Thyroid gland (tissue), 4 donors: ENCODE data around the gene DDX28. TPM values are rescaled to one million over a fixed set of nuclear protein-coding genes. Genes with fewer than 3 reads are reported as not detected.
"Not testable (repeated sequence)": the region's sequence is repeated elsewhere in the genome, so short reads cannot be mapped to it uniquely, and the experiment has no call there.

ENCODE experiments used
- DNase-seq, 2 donors: peaks; one replicate each; pipeline ENCODE4 v3.0.0-alpha.2; 2019
- H3K27ac ChIP-seq, 3 donors: fragments of 200-600 bp; sonication (generic); 1 replicate in 2 of 3; 2 replicates in 1 of 3; pipeline ENCODE4 v1.5.1; 2016 to 2019; ENCODE audit warnings: mild to moderate bottlenecking in 1 of 3, moderate library complexity in 1 of 3
- H3K27me3 ChIP-seq: fragments of 200-600 bp; sonication (generic); one replicate; pipeline ENCODE4 v1.5.1; 2019
- H3K36me3 ChIP-seq, 2 donors: fragments of 200-600 bp; sonication (generic); one replicate each; pipeline ENCODE4 v1.5.1; 2016 to 2019
- H3K4me1 ChIP-seq, 2 donors: fragments of 200-600 bp; sonication (generic); one replicate each; pipeline ENCODE4 v1.5.1; 2017 to 2019
- H3K4me3 ChIP-seq, 3 donors: fragments of 200-600 bp; sonication (generic); replicated peaks in 1 of 3; 1 replicate in 2 of 3; 2 replicates in 1 of 3; pipeline ENCODE4 v1.5.1; 2016; ENCODE audit warnings: mild to moderate bottlenecking in 1 of 3
- H3K9me3 ChIP-seq: fragments of 200-600 bp; sonication (generic); one replicate; pipeline ENCODE4 v1.5.1; 2017
- CTCF ChIP-seq, 6 experiments: fragments of 200-600 bp in 3 of 6; fragments of 450-650 bp in 3 of 6; sonication (generic) in 3 of 6; IDR thresholded peaks; one replicate each; pipeline ENCODE4 v1.5.1; 2016 to 2019; ENCODE audit warnings: antibody characterized with exemption in 6 of 6, mild to moderate bottlenecking in 2 of 6, inconsistent platforms in 1 of 6, moderate library complexity in 1 of 6
- POLR2A ChIP-seq, 2 donors: fragments of 450-650 bp; IDR thresholded peaks; one replicate each; pipeline ENCODE4 v1.6.1; 2017; ENCODE audit warnings: antibody characterized with exemption in 2 of 2, mild to moderate bottlenecking in 2 of 2, moderate library complexity in 1 of 2
- WGBS, 2 donors: methylation state at CpG; one replicate each; pipeline ENCODE4 v1.1.5; 2017; 5-methylcytosine and 5-hydroxymethylcytosine counted together
- intact Hi-C: fragments of 100-400 bp; cut with DNase I; formaldehyde crosslinking; loops from one replicate; pipeline ENCODE4 v1.15.1; 2023
- small RNA-seq: library from RNA; depleted of rRNA; stranded (forward); fragments of <200 nt; gene quantifications from one replicate; pipeline ENCODE3, GENCODE V24; 2016
- total RNA-seq, 4 donors: library from RNA; depleted of rRNA; stranded (reverse); fragments of >200 nt; gene quantifications; one replicate each; pipeline ENCODE4 v1.2.3, GENCODE V29; 2016

The DDX28 gene
- total RNA-seq, 4 donors from 2014 or later = 4.2 to 10.0 (median 6.6) TPM

GRCh38 chr16:67976205-67976604 is 46.8 kb downstream of the DDX28 start:
- no peak for DNase-seq
- 80 to 100% methylated on average over 2 of the region's 2 CpGs for WGBS, 2 donors
- Histone ChIP-seq H3K4me3 (no peak overlapping the region), H3K27ac (no peak overlapping the region), H3K36me3 (no peaks in the 10 kb centered on the region), H3K27me3 (no peaks in the 10 kb centered on the region), H3K4me1 (no peaks in the 10 kb centered on the region), H3K9me3 (no peaks in the 10 kb centered on the region)
- intact Hi-C loops = no loop called here
- TF ChIP-seq POLR2A (IDR thresholded peaks at IDR 0.05) (no peak), CTCF (IDR thresholded peaks at IDR 0.05) (no peak)

GRCh38 chr16:67975321-67976105 is 47.5 kb downstream of the DDX28 start:
- no peak for TF ChIP-seq POLR2A (IDR thresholded peaks at IDR 0.05)
- intact Hi-C loops = no loop called here
- Histone ChIP-seq H3K4me3 (no peak overlapping the region), H3K9me3 (no peaks in the 10 kb centered on the region), H3K27ac (no peak overlapping the region), H3K4me1 (no peaks in the 10 kb centered on the region), H3K27me3 (no peaks in the 10 kb centered on the region), H3K36me3 (no peaks in the 10 kb centered on the region)
- 76 to 79% methylated on average over 13 to 14 of the region's 14 CpGs for WGBS, 2 donors
- no peak for DNase-seq

GRCh38 chr16:67972285-67972684 is 50.7 kb downstream of the DDX28 start:
- H3K27ac ChIP-seq, H3K9me3 ChIP-seq, H3K4me1 ChIP-seq, intact Hi-C loops, DNase-seq, H3K27me3 ChIP-seq, H3K36me3 ChIP-seq, H3K4me3 ChIP-seq: not testable (repeated sequence)
- 92% methylated on average over 7 of the region's 7 CpGs for WGBS, 2 donors

DNA sequence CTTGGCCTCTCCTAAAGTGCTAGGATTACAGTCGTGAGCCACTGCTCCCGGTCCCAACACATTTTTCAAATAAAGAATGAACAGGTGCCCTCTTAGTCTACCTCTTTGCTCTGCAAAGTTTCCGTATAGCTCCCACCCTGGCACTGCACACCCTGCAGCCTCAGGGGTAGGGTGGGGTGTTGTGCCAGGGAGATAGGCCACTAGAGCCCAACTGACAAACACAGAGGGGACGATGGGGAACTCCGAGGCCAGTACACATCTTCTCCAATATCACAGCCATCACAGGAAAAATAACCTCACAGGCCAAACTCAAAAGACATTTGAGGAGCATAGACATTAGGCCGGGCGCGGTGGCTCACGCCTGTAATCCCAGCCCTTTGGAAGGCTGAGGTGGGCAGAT is 51.9 kb downstream of the DDX28 start:
- Histone ChIP-seq H3K36me3 (no peaks in the 10 kb centered on the region), H3K4me3 (no peak overlapping the region), H3K4me1 (peaks cover 15% of the 10 kb centered on the region in 2 donors), H3K27me3 (no peaks in the 10 kb centered on the region), H3K9me3 (no peaks in the 10 kb centered on the region), H3K27ac (no peak overlapping the region)
- DNase-seq = no peak
- no peak for TF ChIP-seq CTCF (IDR thresholded peaks at IDR 0.05)
- no peak for TF ChIP-seq POLR2A (IDR thresholded peaks at IDR 0.05)
- intact Hi-C loops = no loop called here
- WGBS, 2 donors = 94 to 95% methylated on average over 9 of the region's 9 CpGs

Small RNAs within 50 kb of the gene (small RNA-seq; reads per million reads assigned to genes)
- not detected for gene RNU6-359P

Other genes with a start within 250 kb of the DDX28 start
- gene RANBP10, start 216.7 kb downstream of the DDX28 start, total RNA-seq = 10 to 100 TPM in 2 of 4 donors, 1 to 10 TPM in 2; 9.2 to 13.0 (median 11.0) TPM
- 1 to 10 TPM in 2 of 4 donors, under 1 TPM in 2; 0.34 to 3.2 (median 0.93) TPM for gene TSNAXIP1, start 216.3 kb downstream of the DDX28 start, total RNA-seq
- 10 to 100 TPM; 53.5 to 79.0 (median 67.8) TPM for gene THAP11, start 180.9 kb downstream of the DDX28 start, total RNA-seq
- gene NUTF2, start 176.3 kb downstream of the DDX28 start, total RNA-seq = 100 to 1,000 TPM in 1 of 4 donors, 10 to 100 TPM in 3; 31.6 to 153 (median 58.4) TPM
- 10 to 100 TPM; 15.7 to 43.8 (median 26.2) TPM for gene CENPT, start 175.5 kb downstream of the DDX28 start, total RNA-seq
- 10 to 100 TPM; 31.4 to 68.2 (median 41.2) TPM for gene EDC4, start 150.2 kb downstream of the DDX28 start, total RNA-seq
- gene NRN1L, start 138.3 kb downstream of the DDX28 start, total RNA-seq = 1 to 10 TPM in 1 of 4 donors, not detected in 3; 2.0 TPM
- 10 to 100 TPM; 20.3 to 35.7 (median 28.8) TPM for gene PSKH1, start 130.0 kb downstream of the DDX28 start, total RNA-seq
- gene CTRL, start 91.4 kb downstream of the DDX28 start, total RNA-seq = under 1 TPM in 2 of 4 donors, not detected in 2; 0.34 to 0.94 TPM
- 10 to 100 TPM; 22.9 to 39.7 (median 32.5) TPM for gene PSMB10, start 86.4 kb downstream of the DDX28 start, total RNA-seq
- 10 to 100 TPM in 3 of 4 donors, 1 to 10 TPM in 1; 9.9 to 16.4 (median 13.4) TPM for gene LCAT, start 79.1 kb downstream of the DDX28 start, total RNA-seq
- 10 to 100 TPM; 47.0 to 65.1 (median 51.7) TPM for gene SLC12A4, start 54.6 kb downstream of the DDX28 start, total RNA-seq
- under 1 TPM in 2 of 4 donors, not detected in 2; 0.11 to 0.40 TPM for gene DPEP3, start 42.7 kb downstream of the DDX28 start, total RNA-seq
- gene DPEP2, start 23.7 kb downstream of the DDX28 start, total RNA-seq = 1 to 10 TPM in 3 of 4 donors, under 1 TPM in 1; 0.22 to 2.5 (median 2.1) TPM
- not detected for gene DPEP2NB, start 7.3 kb downstream of the DDX28 start, total RNA-seq
- 10 to 100 TPM; 10.0 to 14.1 (median 12.9) TPM for gene DUS2, start 52 bp upstream of the DDX28 start, total RNA-seq
- 100 to 1,000 TPM in 1 of 4 donors, 10 to 100 TPM in 3; 67.7 to 107 (median 71.7) TPM for gene NFATC3, start 62.1 kb upstream of the DDX28 start, total RNA-seq
- gene ESRP2, start 212.9 kb upstream of the DDX28 start, total RNA-seq = 10 to 100 TPM; 42.9 to 86.9 (median 50.5) TPM
- 10 to 100 TPM; 20.8 to 40.3 (median 38.4) TPM for gene PLA2G15, start 222.1 kb upstream of the DDX28 start, total RNA-seq
- 100 to 1,000 TPM in 1 of 4 donors, 10 to 100 TPM in 3; 73.1 to 116 (median 85.7) TPM for gene SLC7A6, start 241.3 kb upstream of the DDX28 start, total RNA-seq